OCI-LY3 (cell line): ENCODE data around the gene TEX19.
"Not testable (repeated sequence)": the region's sequence is repeated elsewhere in the genome, so short reads cannot be mapped to it uniquely, and the experiment has no call there.

Source experiments
- H2AFZ ChIP-seq: fragments of 200-600, 300-600 bp; shearing (Covaris generic); 2 replicates; pipeline ENCODE4 v1.6.0; 2014; ENCODE audit warnings: antibody characterized with exemption, low read depth, low read length
- H3K27ac ChIP-seq: fragments of 200-600, 300-600 bp; sonication (generic); 2 replicates; pipeline ENCODE4 v1.5.1; 2014; ENCODE audit warnings: mild to moderate bottlenecking, low read length, moderate library complexity, mixed read lengths
- H3K27me3 ChIP-seq: fragments of 200-600, 300-600 bp; sonication (generic); 2 replicates; pipeline ENCODE4 v1.6.1; 2014; ENCODE audit warnings: low read depth, low read length, mixed read lengths
- H3K36me3 ChIP-seq: fragments of 200-600, 300-600 bp; sonication (generic); replicated peaks from 2 replicates; pipeline ENCODE3; 2014; ENCODE audit warnings: low read depth, low read length, mixed read lengths
- H3K4me1 ChIP-seq: fragments of 300-600, 200-600 bp; sonication (generic); 2 replicates; pipeline ENCODE4 v1.6.1; 2014; ENCODE audit warnings: low read length, mixed read lengths
- H3K4me2 ChIP-seq: fragments of 200-600, 300-600 bp; sonication (generic); 2 replicates; pipeline ENCODE4 v1.6.1; 2014; ENCODE audit warnings: low read length, mixed read lengths
- H3K4me3 ChIP-seq: fragments of 300-600, 200-600 bp; sonication (generic); 2 replicates; pipeline ENCODE4 v1.5.1; 2014; ENCODE audit warnings: antibody characterized with exemption, mild to moderate bottlenecking, low read length, moderate library complexity
- H3K79me2 ChIP-seq: fragments of 300-600, 200-600 bp; shearing (Covaris generic); 2 replicates; pipeline ENCODE4 v1.6.1; 2014; ENCODE audit warnings: mild to moderate bottlenecking, low read length, mixed read lengths
- H3K9ac ChIP-seq: fragments of 300-600, 200-600 bp; shearing (Covaris generic); 2 replicates; pipeline ENCODE4 v1.6.0; 2014; ENCODE audit warnings: mild to moderate bottlenecking, low read length, moderate library complexity
- H3K9me3 ChIP-seq: fragments of 200-600, 300-600 bp; shearing (Covaris generic); 2 replicates; pipeline ENCODE4 v1.6.1; 2014; ENCODE audit warnings: low read length, mixed read lengths; ENCODE audit not compliant: insufficient read depth
- H4K20me1 ChIP-seq: fragments of 200-600, 300-600 bp; sonication (generic); 2 replicates; pipeline ENCODE4 v1.6.1; 2016; ENCODE audit warnings: low read length, mixed read lengths; ENCODE audit not compliant: insufficient read depth
- CTCF ChIP-seq: fragments of 200-600, 300-600 bp; sonication (generic); IDR thresholded peaks from 2 replicates; pipeline ENCODE4 v1.5.1; 2014; ENCODE audit warnings: antibody characterized with exemption, low read length, low read depth
- EZH2phosphoT487 ChIP-seq: fragments of 200-600 bp; shearing (Covaris generic); IDR thresholded peaks from 2 replicates; pipeline ENCODE4 v1.6.1; 2018; ENCODE audit warnings: antibody characterized with exemption, mixed run types, low read depth

Gene TEX19

GRCh38 chr17:82346342-82347300, 12.4 kb upstream of the TEX19 start:
- H3K4me2 ChIP-seq = no peak overlapping the region
- H3K36me3 ChIP-seq = no peaks in the 10 kb centered on the region
- H3K79me2 ChIP-seq = no peaks in the 10 kb centered on the region
- H4K20me1 ChIP-seq = no peaks in the 10 kb centered on the region
- H3K4me3 ChIP-seq = no peak overlapping the region
- no peak overlapping the region for H3K9ac ChIP-seq
- H3K4me1 ChIP-seq = peaks cover 20% of the 10 kb centered on the region
- no peaks in the 10 kb centered on the region for H3K9me3 ChIP-seq
- H3K27ac ChIP-seq = no peak overlapping the region
- TF ChIP-seq EZH2phosphoT487 (no peak), CTCF (no peak)
- no peak overlapping the region for H2AFZ ChIP-seq
- H3K27me3 ChIP-seq = peaks cover 8% of the 10 kb centered on the region

GRCh38 chr17:82347994-82348393, 11.1 kb upstream of the TEX19 start:
- H4K20me1 ChIP-seq, H3K27ac ChIP-seq, H3K36me3 ChIP-seq, H3K9me3 ChIP-seq, H3K79me2 ChIP-seq, H3K4me3 ChIP-seq, H3K4me2 ChIP-seq, H2AFZ ChIP-seq, H3K9ac ChIP-seq, H3K27me3 ChIP-seq: not testable (repeated sequence)
- peaks cover 26% of the 10 kb centered on the region for H3K4me1 ChIP-seq

- Histone ChIP-seq H3K9ac (no peak overlapping the region), H3K4me1 (peaks cover 30% of the 10 kb centered on the region), H3K4me2 (no peak overlapping the region), H3K36me3 (no peaks in the 10 kb centered on the region), H3K79me2 (no peaks in the 10 kb centered on the region), H4K20me1 (no peaks in the 10 kb centered on the region), H3K27ac (no peak overlapping the region), H2AFZ (no peak overlapping the region), H3K9me3 (no peaks in the 10 kb centered on the region), H3K27me3 (peaks cover 8% of the 10 kb centered on the region), H3K4me3 (no peak overlapping the region)
- TF ChIP-seq EZH2phosphoT487 (no peak), CTCF (no peak)
These were observed 10.6 kb upstream of the TEX19 start for GRCh38 chr17:82348434-82348833.

GRCh38 chr17:82348866-82349265, 10.2 kb upstream of the TEX19 start:
- H3K27ac ChIP-seq = no peak overlapping the region
- H3K27me3 ChIP-seq = peaks cover 8% of the 10 kb centered on the region
- peaks cover 34% of the 10 kb centered on the region for H3K4me1 ChIP-seq
- H3K4me2 ChIP-seq = no peak overlapping the region
- TF ChIP-seq CTCF (no peak), EZH2phosphoT487 (no peak)
- H3K4me3 ChIP-seq = no peak overlapping the region
- H3K79me2 ChIP-seq = no peaks in the 10 kb centered on the region
- no peak overlapping the region for H2AFZ ChIP-seq
- H3K36me3 ChIP-seq = no peaks in the 10 kb centered on the region
- no peaks in the 10 kb centered on the region for H4K20me1 ChIP-seq
- H3K9me3 ChIP-seq = no peaks in the 10 kb centered on the region
- no peak overlapping the region for H3K9ac ChIP-seq
